ENCODE results near the gene HOXA4.

GRCh38 chr7:27133409-27134231, 3.1 kb upstream of the HOXA4 start:
- TF ChIP-seq CTCF (IDR thresholded peaks at IDR 0.05), result no peak
- TF ChIP-seq POLR2A (IDR thresholded peaks at IDR 0.05), result no peak
